ENCODE data around the gene CCN6. TPM values are rescaled to one million over a fixed set of nuclear protein-coding genes. Genes with fewer than 3 reads are reported as not detected.

Gene CCN6
- total RNA-seq, 2 experiments from 2014 or later = 0.70 TPM; not detected in 1

GRCh38 chr6:112017169-112017568 lies 36.7 kb upstream of the CCN6 start:
- POLR2A ChIA-PET = interaction anchor here (0.9 to 3.2 kb wide), 14 partner anchors 9 to 281 kb away, joined by 3 to 20 read pairs (median 4); partner anchors contain the start of genes FAM229B and TUBE1
- Mint-ChIP-seq H3K27me3 (no peaks in the 10 kb centered on the region), H3K4me1 (ENCODE audit: low read depth) (peaks cover 60% of the 10 kb centered on the region), H3K36me3 (no peaks in the 10 kb centered on the region), H3K27ac (peak overlapping the region; percentile 90), H3K9me3 (no peaks in the 10 kb centered on the region), H3K4me3 (peak overlapping the region; percentile 62)
- CTCF ChIA-PET = interaction anchor here (0.6 to 12.5 kb wide), 15 partner anchors 11 to 533 kb away, joined by 3 to 193 read pairs (median 4); partner anchors contain the start of genes FAM229B and TUBE1
- peak; percentile 79 for DNase-seq
- intact Hi-C loops (cut with micrococcal nuclease) = loop anchor here (1.0 to 2.0 kb wide), 4 partner anchors 11 to 530 kb away; no protein-coding TSS in a partner anchor

DNA sequence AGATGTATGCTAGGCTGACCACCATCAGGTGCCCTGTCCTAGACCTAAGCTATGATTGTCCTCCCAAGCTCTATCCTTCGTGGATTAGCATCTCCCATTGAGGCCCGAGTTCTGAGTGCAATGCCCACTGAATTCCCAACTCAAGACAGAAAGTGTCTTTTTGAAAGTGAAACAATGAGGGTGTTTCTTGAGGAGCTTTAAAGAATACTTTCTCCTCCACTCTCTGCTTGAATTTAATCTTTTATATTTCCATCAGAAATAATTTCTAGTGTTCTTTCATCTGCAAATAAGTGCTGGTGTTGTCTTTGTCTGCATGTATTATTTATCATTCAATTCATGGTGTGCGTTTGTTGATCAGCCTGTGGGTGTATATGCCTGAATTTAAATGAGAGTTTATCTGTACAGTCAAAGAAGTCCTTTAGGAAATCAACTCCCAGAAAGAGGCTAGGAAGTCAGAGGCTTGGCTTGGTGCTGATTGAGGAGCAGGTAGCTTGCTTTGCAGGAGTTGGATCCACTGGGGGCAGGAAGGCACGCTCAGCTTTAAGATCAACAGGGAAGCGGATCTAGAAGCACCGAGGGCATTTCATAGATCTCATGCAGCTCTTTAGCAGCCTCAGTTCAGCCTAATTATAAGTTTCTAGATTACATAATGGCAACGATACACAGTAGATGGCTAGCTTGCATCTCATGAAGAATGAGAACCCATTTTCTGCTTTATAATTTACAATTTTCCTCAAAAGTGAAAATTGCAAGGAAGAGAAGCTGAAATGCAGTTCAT lies 36.0 kb upstream of the CCN6 start:
- Mint-ChIP-seq H3K4me1 (ENCODE audit: low read depth) (peaks cover 58% of the 10 kb centered on the region), H3K4me3 (peak overlapping the region; percentile 62), H3K27me3 (no peaks in the 10 kb centered on the region), H3K27ac (peak overlapping the region; percentile 90), H3K36me3 (no peaks in the 10 kb centered on the region), H3K9me3 (no peaks in the 10 kb centered on the region)
- CTCF ChIA-PET = interaction anchor here (0.6 to 12.5 kb wide), 9 partner anchors 11 to 759 kb away, joined by 3 to 193 read pairs (median 6); partner anchors contain the start of genes FAM229B and TUBE1
- POLR2A ChIA-PET = interaction anchor here (0.8 to 3.2 kb wide), 11 partner anchors 8 to 282 kb away, joined by 3 to 20 read pairs (median 5); partner anchors contain the start of genes FAM229B and TUBE1
- intact Hi-C loops (cut with micrococcal nuclease) = loop anchor here (1.0 to 2.0 kb wide), 4 partner anchors 10 to 531 kb away; no protein-coding TSS in a partner anchor
- DNase-seq = no peak

GRCh38 chr6:112018619-112019416 lies 35.1 kb upstream of the CCN6 start:
- intact Hi-C loops (cut with micrococcal nuclease) = no loop called here
- Mint-ChIP-seq H3K27ac (peak overlapping the region; percentile 90), H3K27me3 (no peaks in the 10 kb centered on the region), H3K9me3 (peaks cover 4% of the 10 kb centered on the region), H3K4me3 (peak overlapping the region; percentile 3), H3K36me3 (peaks cover 3% of the 10 kb centered on the region), H3K4me1 (ENCODE audit: low read depth) (peaks cover 56% of the 10 kb centered on the region)
- CTCF ChIA-PET = interaction anchor here (0.7 to 12.5 kb wide), 3 partner anchors 10 to 29 kb away, joined by 3 to 193 read pairs (median 84); no protein-coding TSS in a partner anchor
- no peak for DNase-seq
- POLR2A ChIA-PET = interaction anchor here (0.8 to 3.2 kb wide), 3 partner anchors 10 to 138 kb away, joined by 3 to 20 read pairs (median 4); no protein-coding TSS in a partner anchor

GRCh38 chr6:112019589-112019988 lies 34.3 kb upstream of the CCN6 start:
- DNase-seq = no peak
- Mint-ChIP-seq H3K9me3 (peaks cover 12% of the 10 kb centered on the region), H3K27ac (no peak overlapping the region), H3K36me3 (peaks cover 8% of the 10 kb centered on the region), H3K4me1 (ENCODE audit: low read depth) (peaks cover 50% of the 10 kb centered on the region), H3K4me3 (no peak overlapping the region), H3K27me3 (no peaks in the 10 kb centered on the region)
- ChIA-PET CTCF (interaction anchor here (1.3 to 2.0 kb wide), 2 partner anchors 9 kb away, joined by 5 to 10 read pairs; no protein-coding TSS in a partner anchor), POLR2A (no interaction called here)
- intact Hi-C loops (cut with micrococcal nuclease) = no loop called here

DNA sequence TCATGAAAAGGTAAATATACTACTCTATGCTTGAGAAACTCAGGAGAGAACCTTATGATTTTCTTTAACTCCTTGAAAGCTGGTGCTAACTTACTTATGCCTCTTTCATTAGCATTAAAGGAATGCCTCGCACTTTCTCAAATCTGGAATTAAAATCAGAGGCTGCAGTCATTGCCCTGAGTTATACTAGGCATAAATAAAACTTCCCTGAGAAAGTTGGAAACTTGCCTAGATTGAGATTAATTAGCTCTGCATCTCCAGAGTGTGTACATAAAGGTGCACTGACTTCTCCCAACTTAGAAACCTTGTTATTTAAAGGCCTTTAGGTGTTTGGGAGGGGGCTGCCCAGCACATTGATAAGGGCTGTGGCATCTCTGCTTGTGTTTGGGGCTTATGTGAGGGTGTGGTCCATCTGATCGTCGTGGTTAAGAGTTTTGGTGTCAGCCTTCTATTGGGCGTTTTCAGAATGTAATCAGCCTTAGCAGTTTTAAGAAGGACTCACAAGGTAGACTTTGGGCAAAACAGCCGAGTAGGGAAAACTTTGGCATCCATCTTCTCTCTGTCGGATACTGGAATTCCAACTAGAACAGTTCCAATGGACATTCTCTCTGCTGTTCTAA lies 32.1 kb upstream of the CCN6 start:
- H3K4me3 Mint-ChIP-seq = no peak overlapping the region
- ChIA-PET POLR2A (no interaction called here), CTCF (interaction anchor here (1.7 kb wide), 1 partner anchor 21 kb away, joined by 13 read pairs; no protein-coding TSS in a partner anchor)
- H3K36me3 Mint-ChIP-seq = peaks cover 13% of the 10 kb centered on the region
- intact Hi-C loops (cut with micrococcal nuclease) = no loop called here
- H3K27me3 Mint-ChIP-seq = no peaks in the 10 kb centered on the region
- H3K4me1 Mint-ChIP-seq (ENCODE audit: low read depth) = peaks cover 35% of the 10 kb centered on the region
- no peak overlapping the region for H3K27ac Mint-ChIP-seq
- no peak for DNase-seq
- peaks cover 12% of the 10 kb centered on the region for H3K9me3 Mint-ChIP-seq

DNA sequence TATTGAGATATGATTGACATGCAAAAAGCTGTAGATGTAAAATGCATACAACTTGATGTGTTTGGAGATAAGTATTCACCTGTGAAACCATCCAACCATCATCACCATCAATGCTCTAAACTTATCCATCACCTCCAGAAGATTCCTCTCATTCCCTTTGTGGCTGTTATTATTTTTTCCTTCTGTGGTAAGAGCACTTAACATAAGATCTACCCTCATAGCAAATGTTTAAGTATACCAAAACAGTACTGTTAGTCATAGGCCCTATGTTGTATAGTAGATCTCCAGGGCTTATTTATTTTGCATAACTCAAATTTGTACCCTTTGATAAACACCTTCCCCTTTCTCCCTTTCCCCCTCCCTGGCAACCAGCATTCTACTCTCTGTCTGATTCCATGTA lies 31.2 kb upstream of the CCN6 start:
- Mint-ChIP-seq H3K27me3 (no peaks in the 10 kb centered on the region), H3K9me3 (peaks cover 12% of the 10 kb centered on the region), H3K4me3 (no peak overlapping the region), H3K27ac (no peak overlapping the region), H3K4me1 (ENCODE audit: low read depth) (peaks cover 35% of the 10 kb centered on the region), H3K36me3 (peaks cover 13% of the 10 kb centered on the region)
- CTCF ChIA-PET = interaction anchor here (0.6 to 0.8 kb wide), 2 partner anchors 13 to 21 kb away, joined by 3 to 4 read pairs; no protein-coding TSS in a partner anchor
- POLR2A ChIA-PET = no interaction called here
- no peak for DNase-seq
- intact Hi-C loops (cut with micrococcal nuclease) = no loop called here

GRCh38 chr6:112024464-112024863 lies 29.4 kb upstream of the CCN6 start:
- no peaks in the 10 kb centered on the region for H3K27me3 Mint-ChIP-seq
- peaks cover 40% of the 10 kb centered on the region for H3K4me1 Mint-ChIP-seq (ENCODE audit: low read depth)
- DNase-seq = no peak
- H3K4me3 Mint-ChIP-seq = no peak overlapping the region
- ChIA-PET CTCF (interaction anchor here (1.0 kb wide), 1 partner anchor 16 kb away, joined by 5 read pairs; no protein-coding TSS in a partner anchor), POLR2A (no interaction called here)
- peaks cover 13% of the 10 kb centered on the region for H3K36me3 Mint-ChIP-seq
- H3K9me3 Mint-ChIP-seq = peaks cover 12% of the 10 kb centered on the region
- intact Hi-C loops (cut with micrococcal nuclease) = no loop called here
- no peak overlapping the region for H3K27ac Mint-ChIP-seq

DNA sequence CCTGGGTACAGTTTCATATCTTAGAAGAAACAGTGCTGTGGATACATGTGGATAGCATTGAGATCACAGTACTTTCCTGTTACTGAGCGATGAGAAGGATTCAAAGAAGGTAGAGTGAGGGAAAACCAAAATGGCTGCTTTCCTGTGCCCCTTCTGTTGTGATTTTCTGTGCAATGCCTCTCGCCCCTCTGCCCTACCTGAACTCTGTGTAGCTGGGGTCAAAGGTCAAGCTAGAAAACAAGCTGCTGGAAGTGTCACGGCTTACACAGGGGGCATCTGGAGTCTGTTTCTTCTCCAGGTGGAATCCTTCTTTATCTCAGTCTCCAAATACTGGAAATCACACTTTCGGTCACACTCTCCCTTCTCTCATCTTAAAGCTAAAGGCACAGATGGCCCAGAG lies 27.0 kb upstream of the CCN6 start:
- peak overlapping the region; percentile 89 for H3K27ac Mint-ChIP-seq
- peaks cover 60% of the 10 kb centered on the region for H3K4me1 Mint-ChIP-seq (ENCODE audit: low read depth)
- POLR2A ChIA-PET = interaction anchor here (1.4 kb wide), 1 partner anchor 10 kb away, joined by 4 read pairs; no protein-coding TSS in a partner anchor
- CTCF ChIA-PET = interaction anchor here (0.9 to 6.0 kb wide), 4 partner anchors 11 to 35 kb away, joined by 3 to 84 read pairs (median 33); no protein-coding TSS in a partner anchor
- H3K36me3 Mint-ChIP-seq = peaks cover 13% of the 10 kb centered on the region
- intact Hi-C loops (cut with micrococcal nuclease) = no loop called here
- H3K27me3 Mint-ChIP-seq = no peaks in the 10 kb centered on the region
- H3K4me3 Mint-ChIP-seq = no peak overlapping the region
- no peak for DNase-seq
- H3K9me3 Mint-ChIP-seq = peaks cover 12% of the 10 kb centered on the region

DNA sequence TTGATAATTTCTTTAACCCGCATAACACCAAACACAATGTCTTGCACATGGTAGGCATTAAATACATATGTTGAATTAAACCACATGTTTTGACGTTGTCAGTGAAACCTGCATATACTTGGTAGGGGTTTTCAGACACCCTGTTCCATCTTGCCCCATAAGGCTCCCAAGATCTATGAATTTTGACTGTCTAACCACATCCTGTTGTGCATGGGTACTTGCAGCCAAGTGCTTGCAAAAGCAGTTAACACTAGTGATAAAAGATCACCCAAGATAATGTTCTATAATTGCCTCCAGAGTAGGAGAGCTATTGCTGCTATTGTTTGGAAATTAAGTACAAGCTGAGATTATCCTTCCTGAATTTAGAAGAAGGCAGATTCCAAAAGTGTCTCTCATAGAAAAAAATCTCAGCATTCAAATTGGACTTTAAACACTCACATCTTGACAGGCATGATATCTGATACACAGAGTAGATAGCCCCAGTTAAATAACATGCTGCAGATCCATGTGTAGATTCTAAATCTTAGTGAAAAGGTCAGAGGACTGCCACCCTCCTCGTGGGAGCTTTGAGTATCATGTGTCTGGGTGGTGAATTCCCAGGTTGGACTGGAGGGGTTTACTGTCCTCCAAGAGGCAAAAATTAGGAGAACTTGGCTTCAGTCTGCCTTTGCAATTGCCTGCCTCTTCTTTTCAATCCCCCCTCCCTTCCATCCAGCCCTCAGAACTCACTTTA lies 25.8 kb upstream of the CCN6 start:
- Mint-ChIP-seq H3K4me1 (ENCODE audit: low read depth) (peaks cover 61% of the 10 kb centered on the region), H3K36me3 (peaks cover 13% of the 10 kb centered on the region), H3K27me3 (no peaks in the 10 kb centered on the region), H3K9me3 (peaks cover 12% of the 10 kb centered on the region), H3K4me3 (peak overlapping the region; percentile 7), H3K27ac (peak overlapping the region; percentile 89)
- intact Hi-C loops (cut with micrococcal nuclease) = loop anchor here (1.0 to 2.0 kb wide), 4 partner anchors 8 to 267 kb away; no protein-coding TSS in a partner anchor
- POLR2A ChIA-PET = interaction anchor here (2.6 kb wide), 1 partner anchor 11 kb away, joined by 15 read pairs; no protein-coding TSS in a partner anchor
- peak; percentile 60 for DNase-seq
- CTCF ChIA-PET = interaction anchor here (0.6 to 6.0 kb wide), 20 partner anchors 8 to 324 kb away, joined by 3 to 84 read pairs (median 4); no protein-coding TSS in a partner anchor

GRCh38 chr6:112029045-112029822 lies 24.7 kb upstream of the CCN6 start:
- Mint-ChIP-seq H3K27me3 (no peaks in the 10 kb centered on the region), H3K4me1 (ENCODE audit: low read depth) (peaks cover 70% of the 10 kb centered on the region), H3K27ac (peak overlapping the region; percentile 89), H3K36me3 (peaks cover 7% of the 10 kb centered on the region), H3K9me3 (peaks cover 4% of the 10 kb centered on the region), H3K4me3 (no peak overlapping the region)
- POLR2A ChIA-PET = interaction anchor here (2.6 kb wide), 1 partner anchor 12 kb away, joined by 15 read pairs; no protein-coding TSS in a partner anchor
- peak; percentile 86 for DNase-seq
- CTCF ChIA-PET = interaction anchor here (0.7 to 6.0 kb wide), 22 partner anchors 9 to 770 kb away, joined by 3 to 84 read pairs (median 4); a partner anchor contains a TSS
- intact Hi-C loops (cut with micrococcal nuclease) = loop anchor here (1.0 to 2.0 kb wide), 2 partner anchors 268 to 319 kb away; no protein-coding TSS in a partner anchor
